Thyroid gland (tissue), 4 donors: ENCODE results near the gene DDN. TPM values are rescaled to one million over a fixed set of nuclear protein-coding genes. Genes with fewer than 3 reads are reported as not detected.

Source experiments
- DNase-seq, 2 donors: peaks; one replicate each; pipeline ENCODE4 v3.0.0-alpha.2; 2019
- H3K27ac ChIP-seq, 3 donors: fragments of 200-600 bp; sonication (generic); 1 replicate in 2 of 3; 2 replicates in 1 of 3; pipeline ENCODE4 v1.5.1; 2016 to 2019; ENCODE audit warnings: mild to moderate bottlenecking in 1 of 3, moderate library complexity in 1 of 3
- H3K27me3 ChIP-seq: fragments of 200-600 bp; sonication (generic); one replicate; pipeline ENCODE4 v1.5.1; 2019
- H3K36me3 ChIP-seq, 2 donors: fragments of 200-600 bp; sonication (generic); one replicate each; pipeline ENCODE4 v1.5.1; 2016 to 2019
- H3K4me1 ChIP-seq, 2 donors: fragments of 200-600 bp; sonication (generic); one replicate each; pipeline ENCODE4 v1.5.1; 2017 to 2019
- H3K4me3 ChIP-seq, 3 donors: fragments of 200-600 bp; sonication (generic); replicated peaks in 1 of 3; 1 replicate in 2 of 3; 2 replicates in 1 of 3; pipeline ENCODE4 v1.5.1; 2016; ENCODE audit warnings: mild to moderate bottlenecking in 1 of 3
- H3K9me3 ChIP-seq: fragments of 200-600 bp; sonication (generic); one replicate; pipeline ENCODE4 v1.5.1; 2017
- CTCF ChIP-seq, 6 experiments: fragments of 200-600 bp in 3 of 6; fragments of 450-650 bp in 3 of 6; sonication (generic) in 3 of 6; IDR thresholded peaks; one replicate each; pipeline ENCODE4 v1.5.1; 2016 to 2019; ENCODE audit warnings: antibody characterized with exemption in 6 of 6, mild to moderate bottlenecking in 2 of 6, inconsistent platforms in 1 of 6, moderate library complexity in 1 of 6
- POLR2A ChIP-seq, 2 donors: fragments of 450-650 bp; IDR thresholded peaks; one replicate each; pipeline ENCODE4 v1.6.1; 2017; ENCODE audit warnings: antibody characterized with exemption in 2 of 2, mild to moderate bottlenecking in 2 of 2, moderate library complexity in 1 of 2
- WGBS, 2 donors: methylation state at CpG; one replicate each; pipeline ENCODE4 v1.1.5; 2017; 5-methylcytosine and 5-hydroxymethylcytosine counted together
- intact Hi-C: fragments of 100-400 bp; cut with DNase I; formaldehyde crosslinking; loops from one replicate; pipeline ENCODE4 v1.15.1; 2023
- total RNA-seq, 4 donors: library from RNA; depleted of rRNA; stranded (reverse); fragments of >200 nt; gene quantifications; one replicate each; pipeline ENCODE4 v1.2.3, GENCODE V29; 2016

The DDN gene
- total RNA-seq, 4 donors from 2014 or later = 0.11 to 0.13 TPM; not detected in 2

- no peak for DNase-seq
- no peaks in the 10 kb centered on the region for H3K27me3 ChIP-seq
- no peaks in the 10 kb centered on the region for H3K4me1 ChIP-seq
- peaks cover 57 to 77% of the 10 kb centered on the region in 2 donors for H3K36me3 ChIP-seq
- no peak overlapping the region for H3K27ac ChIP-seq
- no peaks in the 10 kb centered on the region for H3K9me3 ChIP-seq
- no peak overlapping the region for H3K4me3 ChIP-seq
- 91 to 94% methylated on average over 9 of the region's 9 CpGs for WGBS, 2 donors
- TF ChIP-seq CTCF (IDR thresholded peaks at IDR 0.05) (no peak), POLR2A (IDR thresholded peaks at IDR 0.05) (no peak)
- intact Hi-C loops = no loop called here
Observed at GRCh38 chr12:49027846-49028555, 28.8 kb upstream of the DDN start.

- TF ChIP-seq POLR2A (IDR thresholded peaks at IDR 0.05) (no peak), CTCF (IDR thresholded peaks at IDR 0.05) (no peak)
- Histone ChIP-seq H3K9me3 (no peaks in the 10 kb centered on the region), H3K36me3 (peaks cover 57 to 77% of the 10 kb centered on the region in 2 donors), H3K4me1 (no peaks in the 10 kb centered on the region), H3K4me3 (no peak overlapping the region), H3K27me3 (no peaks in the 10 kb centered on the region), H3K27ac (no peak overlapping the region)
- no peak for DNase-seq
- intact Hi-C loops = no loop called here
- WGBS, 2 donors = 95 to 98% methylated on average over 23 to 26 of the region's 26 CpGs
Observed at GRCh38 chr12:49026678-49027480, 27.7 kb upstream of the DDN start.

GRCh38 chr12:49026101-49026500 lies 26.9 kb upstream of the DDN start:
- no peak overlapping the region for H3K4me3 ChIP-seq
- H3K27ac ChIP-seq = no peak overlapping the region
- no peaks in the 10 kb centered on the region for H3K27me3 ChIP-seq
- DNase-seq = no peak
- TF ChIP-seq CTCF (IDR thresholded peaks at IDR 0.05) (no peak), POLR2A (IDR thresholded peaks at IDR 0.05) (no peak)
- no peaks in the 10 kb centered on the region for H3K9me3 ChIP-seq
- peaks cover 59 to 80% of the 10 kb centered on the region in 2 donors for H3K36me3 ChIP-seq
- WGBS, 2 donors = 95 to 98% methylated on average over 21 of the region's 21 CpGs
- intact Hi-C loops = no loop called here
- no peaks in the 10 kb centered on the region for H3K4me1 ChIP-seq

- TF ChIP-seq POLR2A (IDR thresholded peaks at IDR 0.05) (no peak), CTCF (IDR thresholded peaks at IDR 0.05) (no peak)
- intact Hi-C loops = no loop called here
Observed at GRCh38 chr12:49025463-49025862, 26.3 kb upstream of the DDN start.

GRCh38 chr12:49024543-49024942 lies 25.4 kb upstream of the DDN start:
- no peak for TF ChIP-seq POLR2A (IDR thresholded peaks at IDR 0.05)
- no peak for TF ChIP-seq CTCF (IDR thresholded peaks at IDR 0.05)
- Histone ChIP-seq H3K9me3 (no peaks in the 10 kb centered on the region), H3K27ac (no peak overlapping the region), H3K27me3 (no peaks in the 10 kb centered on the region), H3K36me3 (peaks cover 60 to 79% of the 10 kb centered on the region in 2 donors), H3K4me3 (no peak overlapping the region), H3K4me1 (no peaks in the 10 kb centered on the region)
- DNase-seq = no peak
- WGBS, 2 donors = 91 to 93% methylated on average over 11 to 12 of the region's 12 CpGs
- intact Hi-C loops = no loop called here

More at GRCh38 chr12:49025463-49025862, 26.3 kb upstream of the DDN start:
- Histone ChIP-seq H3K4me1 (no peaks in the 10 kb centered on the region), H3K4me3 (no peak overlapping the region), H3K9me3 (no peaks in the 10 kb centered on the region), H3K36me3 (peaks cover 60 to 79% of the 10 kb centered on the region in 2 donors), H3K27ac (no peak overlapping the region), H3K27me3 (no peaks in the 10 kb centered on the region)
- no peak for DNase-seq
- 92 to 95% methylated on average over 4 of the region's 4 CpGs for WGBS, 2 donors
